ENCODE data around the gene LAMA5. TPM values are rescaled to one million over a fixed set of nuclear protein-coding genes. Genes with fewer than 3 reads are reported as not detected.

LAMA5 gene
- total RNA-seq, 1 experiment from 2014 or later: 321 TPM

- Histone ChIP-seq H3K9ac (ENCODE audit: low read length) (peak overlapping the region; percentile 40), H3K36me3 (ENCODE audit: control insufficient read depth in 1 of 2, insufficient read depth in 2 of 2, low read length in 2 of 2) (peaks cover 3 to 22% of the 10 kb centered on the region in 2 experiments; a peak in 2 of 4 replicates), H3K9me2 (ENCODE audit: insufficient read depth) (no peaks in the 10 kb centered on the region), H2AFZ (ENCODE audit: low read depth, low read length, poor library complexity, severe bottlenecking) (no peak overlapping the region), H3K27me3 (ENCODE audit: insufficient read depth, low read length) (no peaks in the 10 kb centered on the region), H3K4me3 (replicated peaks in 1 of 2; ENCODE audit: low read depth in 1 of 2, low read length in 2 of 2) (no peak overlapping the region), H3K9me3 (ENCODE audit: control insufficient read depth in 1 of 2, insufficient read depth in 1 of 2, low read depth in 1 of 2, low read length in 2 of 2) (no peaks in the 10 kb centered on the region), H3K27ac (ENCODE audit: low read depth, low read length) (peak overlapping the region; percentile 91), H3K79me2 (ENCODE audit: insufficient read depth, low read length) (peaks cover 85% of the 10 kb centered on the region), H4K20me1 (ENCODE audit: insufficient read depth) (no peaks in the 10 kb centered on the region), H3K4me1 (ENCODE audit: control insufficient read depth in 1 of 2, insufficient read depth in 2 of 2, low read length in 2 of 2) (peaks cover 58 to 89% of the 10 kb centered on the region in 2 experiments), H3K4me2 (ENCODE audit: low read length) (peak overlapping the region; percentile 60)
- no TSS peak for BruUV-seq (replicated peaks)
- intact Hi-C loops (cut with micrococcal nuclease): no loop called here
- ChIA-PET POLR2A (interaction anchor here (1.9 kb wide), 1 partner anchor 12 kb away, joined by 4 read pairs; no protein-coding TSS in a partner anchor), CTCF (no interaction called here), RAD21 (ENCODE audit: low non-redundant PET in 1 of 2, low total read pairs in 2 of 2, uncharacterized antibody in 2 of 2, unreplicated experiment in 2 of 2) (no interaction called here)
- TF ChIP-seq RAD21 (IDR thresholded peaks at IDR 0.05; ENCODE audit: low read depth) (no peak), EGR1 (IDR thresholded peaks at IDR 0.05; ENCODE audit: low read depth) (no peak), FOSL1 (IDR thresholded peaks at IDR 0.05; ENCODE audit: low read depth) (no peak), SIN3A (IDR thresholded peaks at IDR 0.05; ENCODE audit: low read depth) (no peak)
- TF ChIP-seq, protein P1, sequence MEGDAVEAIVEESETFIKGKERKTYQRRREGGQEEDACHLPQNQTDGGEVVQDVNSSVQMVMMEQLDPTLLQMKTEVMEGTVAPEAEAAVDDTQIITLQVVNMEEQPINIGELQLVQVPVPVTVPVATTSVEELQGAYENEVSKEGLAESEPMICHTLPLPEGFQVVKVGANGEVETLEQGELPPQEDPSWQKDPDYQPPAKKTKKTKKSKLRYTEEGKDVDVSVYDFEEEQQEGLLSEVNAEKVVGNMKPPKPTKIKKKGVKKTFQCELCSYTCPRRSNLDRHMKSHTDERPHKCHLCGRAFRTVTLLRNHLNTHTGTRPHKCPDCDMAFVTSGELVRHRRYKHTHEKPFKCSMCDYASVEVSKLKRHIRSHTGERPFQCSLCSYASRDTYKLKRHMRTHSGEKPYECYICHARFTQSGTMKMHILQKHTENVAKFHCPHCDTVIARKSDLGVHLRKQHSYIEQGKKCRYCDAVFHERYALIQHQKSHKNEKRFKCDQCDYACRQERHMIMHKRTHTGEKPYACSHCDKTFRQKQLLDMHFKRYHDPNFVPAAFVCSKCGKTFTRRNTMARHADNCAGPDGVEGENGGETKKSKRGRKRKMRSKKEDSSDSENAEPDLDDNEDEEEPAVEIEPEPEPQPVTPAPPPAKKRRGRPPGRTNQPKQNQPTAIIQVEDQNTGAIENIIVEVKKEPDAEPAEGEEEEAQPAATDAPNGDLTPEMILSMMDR (IDR thresholded peaks at IDR 0.05 in 2 of 3, conservative IDR thresholded peaks at IDR 0.05 in 1 of 3; ENCODE audit: borderline replicate concordance in 1 of 3, insufficient read depth in 1 of 3, low read depth in 2 of 3, low read length in 2 of 3): no peak
- no peak for DNase-seq (ENCODE audit: low read depth, low spot score)
- no peak for ATAC-seq
Observed at GRCh38 chr20:62355878-62356588, 11.1 kb downstream of the LAMA5 start.

DNA sequence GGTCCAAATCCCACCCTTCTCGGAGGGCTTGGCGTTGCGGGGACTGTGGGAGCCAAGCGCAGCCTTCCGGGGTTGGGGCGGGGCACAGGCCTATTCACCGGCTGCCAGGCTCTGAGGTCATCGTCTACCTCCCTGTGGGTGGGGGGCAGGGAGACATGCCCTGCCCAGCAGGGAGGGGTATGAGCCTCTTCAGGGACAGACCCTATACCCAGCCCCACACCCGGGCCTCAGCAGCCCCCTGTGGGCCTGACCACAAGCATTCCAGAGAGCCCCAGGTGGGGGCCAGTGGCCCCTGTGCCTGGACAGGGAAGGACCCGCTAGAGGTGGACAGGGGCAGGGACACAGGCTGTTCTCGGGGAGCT is 11.6 kb downstream of the LAMA5 start:
- DNase-seq (ENCODE audit: low read depth, low spot score): no peak
- Histone ChIP-seq H3K4me2 (ENCODE audit: low read length) (peak overlapping the region; percentile 30; the same call in 1 of the 2 replicates), H3K36me3 (ENCODE audit: control insufficient read depth in 1 of 2, insufficient read depth in 2 of 2, low read length in 2 of 2) (peaks cover 3 to 25% of the 10 kb centered on the region in 2 experiments; a peak in 2 of 4 replicates), H3K27me3 (ENCODE audit: insufficient read depth, low read length) (no peaks in the 10 kb centered on the region), H4K20me1 (ENCODE audit: insufficient read depth) (no peaks in the 10 kb centered on the region), H3K9me2 (ENCODE audit: insufficient read depth) (no peaks in the 10 kb centered on the region), H3K27ac (ENCODE audit: low read depth, low read length) (peak overlapping the region; percentile 91; the same call in 1 of the 2 replicates), H3K4me1 (ENCODE audit: control insufficient read depth in 1 of 2, insufficient read depth in 2 of 2, low read length in 2 of 2) (peaks cover 59 to 89% of the 10 kb centered on the region in 2 experiments), H3K9me3 (ENCODE audit: control insufficient read depth in 1 of 2, insufficient read depth in 1 of 2, low read depth in 1 of 2, low read length in 2 of 2) (no peaks in the 10 kb centered on the region), H3K4me3 (replicated peaks in 1 of 2; ENCODE audit: low read depth in 1 of 2, low read length in 2 of 2) (no peak overlapping the region), H3K9ac (ENCODE audit: low read length) (no peak overlapping the region), H2AFZ (ENCODE audit: low read depth, low read length, poor library complexity, severe bottlenecking) (no peak overlapping the region), H3K79me2 (ENCODE audit: insufficient read depth, low read length) (peaks cover 80% of the 10 kb centered on the region)
- ATAC-seq: no peak
- ChIA-PET POLR2A (interaction anchor here (1.9 kb wide), 1 partner anchor 13 kb away, joined by 4 read pairs; no protein-coding TSS in a partner anchor), CTCF (no interaction called here), RAD21 (ENCODE audit: low non-redundant PET in 1 of 2, low total read pairs in 2 of 2, uncharacterized antibody in 2 of 2, unreplicated experiment in 2 of 2) (no interaction called here)
- intact Hi-C loops (cut with micrococcal nuclease): no loop called here
- BruUV-seq (replicated peaks): no TSS peak
- TF ChIP-seq ELF1 (IDR thresholded peaks at IDR 0.05; ENCODE audit: borderline replicate concordance, low read depth): no peak
- no peak for TF ChIP-seq RAD21 (IDR thresholded peaks at IDR 0.05; ENCODE audit: low read depth)
- no peak for TF ChIP-seq YY1 (IDR thresholded peaks at IDR 0.05; ENCODE audit: extremely low read depth, insufficient replicate concordance, low read depth, low read length)
- TF ChIP-seq TCF7L2 (IDR thresholded peaks at IDR 0.05; ENCODE audit: borderline replicate concordance, extremely low read depth, insufficient read depth, insufficient read length): no peak
- no peak for TF ChIP-seq JUND (IDR thresholded peaks at IDR 0.05)
- no peak for TF ChIP-seq EZH2phosphoT487 (IDR thresholded peaks at IDR 0.05; ENCODE audit: borderline replicate concordance)
- TF ChIP-seq, protein P1 (IDR thresholded peaks at IDR 0.05 in 2 of 3, conservative IDR thresholded peaks at IDR 0.05 in 1 of 3; ENCODE audit: borderline replicate concordance in 1 of 3, insufficient read depth in 1 of 3, low read depth in 2 of 3, low read length in 2 of 3): no peak
- no peak for TF ChIP-seq POLR2AphosphoS5 (IDR thresholded peaks at IDR 0.05; ENCODE audit: low read depth, low read length)
- no peak for TF ChIP-seq CEBPB (IDR thresholded peaks at IDR 0.05; ENCODE audit: low read depth)
- no peak for TF ChIP-seq ATF3 (IDR thresholded peaks at IDR 0.05)
- no peak for TF ChIP-seq POLR2A (IDR thresholded peaks at IDR 0.05; ENCODE audit: borderline replicate concordance, extremely low read depth, insufficient read depth, insufficient read length)
- TF ChIP-seq EZH2 (IDR thresholded peaks at IDR 0.05): no peak
- TF ChIP-seq FOSL1 (IDR thresholded peaks at IDR 0.05; ENCODE audit: low read depth): no peak
